HepG2 (cell line): ENCODE measurements around the gene TTLL4. TPM values are rescaled to one million over a fixed set of nuclear protein-coding genes. Genes with fewer than 3 reads are reported as not detected.

ENCODE experiments used
- ARNT2 ChIP-seq: sonication (generic); formaldehyde crosslinking; IDR thresholded peaks from 2 replicates; pipeline ENCODE4 v1.8.0; 2022; ENCODE audit warnings: mild to moderate bottlenecking, low read depth, missing genetic modification reagents, moderate library complexity
- JUNB ChIP-seq: sonication (generic); formaldehyde crosslinking; IDR thresholded peaks from 2 replicates; pipeline ENCODE4 v1.8.0; 2022; ENCODE audit warnings: missing genetic modification reagents, mild to moderate bottlenecking, borderline replicate concordance
- KAT8 ChIP-seq: IDR thresholded peaks from 2 replicates; pipeline ENCODE4 v1.6.1; 2016; ENCODE audit warnings: missing genetic modification reagents, missing compliant biosample characterization
- KDM5A ChIP-seq: fragments of 200-600 bp; sonication (generic); IDR thresholded peaks from 2 replicates; pipeline ENCODE4 v1.7.0; 2018; ENCODE audit warnings: antibody characterized with exemption, mild to moderate bottlenecking, low read length, borderline replicate concordance
- NFIB ChIP-seq: sonication (generic); formaldehyde crosslinking; IDR thresholded peaks from 2 replicates; pipeline ENCODE4 v1.9.0; 2021; ENCODE audit warnings: missing genetic modification reagents, mild to moderate bottlenecking, borderline replicate concordance
- NPAS2 ChIP-seq: sonication (generic); formaldehyde crosslinking; IDR thresholded peaks from 2 replicates; pipeline ENCODE4 v1.8.0; 2022; ENCODE audit warnings: mild to moderate bottlenecking, missing genetic modification reagents, borderline replicate concordance
- PHF20 ChIP-seq: sonication (generic); formaldehyde crosslinking; IDR thresholded peaks from 2 replicates; pipeline ENCODE4 v1.5.0; 2020; ENCODE audit warnings: mild to moderate bottlenecking, missing genetic modification reagents
- STAT5B ChIP-seq: sonication (generic); formaldehyde crosslinking; IDR thresholded peaks from 2 replicates; pipeline ENCODE4 v1.4.0; 2020; ENCODE audit warnings: missing genetic modification reagents
- U2AF2 ChIP-seq: fragments of 200-400 bp; formaldehyde crosslinking; IDR thresholded peaks from 2 replicates; pipeline ENCODE4 v1.6.1; 2017; ENCODE audit warnings: low read depth, mild to moderate bottlenecking, low read length
- ZMAT3 ChIP-seq: sonication (generic); formaldehyde crosslinking; conservative IDR thresholded peaks from 2 replicates; pipeline ENCODE4 v1.7.0; 2021; ENCODE audit warnings: missing genetic modification reagents
- ZMYM3 ChIP-seq: sonication (generic); formaldehyde crosslinking; IDR thresholded peaks from 2 replicates; pipeline ENCODE4 v1.5.1; 2020; ENCODE audit warnings: mild to moderate bottlenecking, missing genetic modification reagents
- ZNF431 ChIP-seq: sonication (generic); formaldehyde crosslinking; IDR thresholded peaks from 2 replicates; pipeline ENCODE4 v1.9.0; 2022; ENCODE audit warnings: missing genetic modification reagents, low read depth, mild to moderate bottlenecking, borderline replicate concordance
- ZNF678 ChIP-seq: sonication (generic); formaldehyde crosslinking; IDR thresholded peaks from 2 replicates; pipeline ENCODE4 v1.4.0; 2020; ENCODE audit warnings: mild to moderate bottlenecking, missing genetic modification reagents
- ZNF704 ChIP-seq: sonication (generic); formaldehyde crosslinking; IDR thresholded peaks from 2 replicates; pipeline ENCODE4 v1.8.1; 2023; ENCODE audit warnings: mild to moderate bottlenecking, inconsistent platforms, moderate library complexity, missing genetic modification reagents, borderline replicate concordance
- polyA plus RNA-seq, 8 experiments: library from polyadenylated mRNA; depleted of rRNA in 3 of 8; stranded (reverse) in 7 of 8; unstranded in 1 of 8; fragments of >200 nt; fragmentation: Illumina TruSeq in 4 of 8; extraction: Trizol in 4 of 8; gene quantifications; 2 replicates each; pipeline versions ENCODE4 v1.2.1 to v1.2.3, GENCODE V29; 2011 to 2016; ENCODE audit warnings: low read depth in 4 of 8, missing spikeins in 1 of 8, mixed read lengths in 1 of 8; ENCODE audit not compliant: insufficient read depth in 1 of 8
- total RNA-seq, 5 experiments: library from RNA; depleted of rRNA; stranded (reverse); fragments of >200 nt; fragmentation: Illumina TruSeq; extraction: Trizol; gene quantifications; 2 replicates each; pipeline ENCODE4 v1.2.3, GENCODE V29; 2016; ENCODE audit warnings: low read depth in 1 of 5
- TF ChIP-seq, protein P1 (sequence below): sonication (generic); formaldehyde crosslinking; IDR thresholded peaks from 2 replicates; pipeline ENCODE4 v1.5.0; 2020; ENCODE audit warnings: mild to moderate bottlenecking, missing genetic modification reagents, borderline replicate concordance
- TF ChIP-seq, protein P2 (sequence below): sonication (generic); formaldehyde crosslinking; IDR thresholded peaks from 2 replicates; pipeline ENCODE4 v1.9.0; 2021; ENCODE audit warnings: missing genetic modification reagents, borderline replicate concordance

The TTLL4 gene
- total and polyA plus RNA-seq, 2 of the 13 experiments (the other 11 are each of a cell fraction or from before 2014, with no cell fraction given) = 77.5 to 84.6 TPM

DNA sequence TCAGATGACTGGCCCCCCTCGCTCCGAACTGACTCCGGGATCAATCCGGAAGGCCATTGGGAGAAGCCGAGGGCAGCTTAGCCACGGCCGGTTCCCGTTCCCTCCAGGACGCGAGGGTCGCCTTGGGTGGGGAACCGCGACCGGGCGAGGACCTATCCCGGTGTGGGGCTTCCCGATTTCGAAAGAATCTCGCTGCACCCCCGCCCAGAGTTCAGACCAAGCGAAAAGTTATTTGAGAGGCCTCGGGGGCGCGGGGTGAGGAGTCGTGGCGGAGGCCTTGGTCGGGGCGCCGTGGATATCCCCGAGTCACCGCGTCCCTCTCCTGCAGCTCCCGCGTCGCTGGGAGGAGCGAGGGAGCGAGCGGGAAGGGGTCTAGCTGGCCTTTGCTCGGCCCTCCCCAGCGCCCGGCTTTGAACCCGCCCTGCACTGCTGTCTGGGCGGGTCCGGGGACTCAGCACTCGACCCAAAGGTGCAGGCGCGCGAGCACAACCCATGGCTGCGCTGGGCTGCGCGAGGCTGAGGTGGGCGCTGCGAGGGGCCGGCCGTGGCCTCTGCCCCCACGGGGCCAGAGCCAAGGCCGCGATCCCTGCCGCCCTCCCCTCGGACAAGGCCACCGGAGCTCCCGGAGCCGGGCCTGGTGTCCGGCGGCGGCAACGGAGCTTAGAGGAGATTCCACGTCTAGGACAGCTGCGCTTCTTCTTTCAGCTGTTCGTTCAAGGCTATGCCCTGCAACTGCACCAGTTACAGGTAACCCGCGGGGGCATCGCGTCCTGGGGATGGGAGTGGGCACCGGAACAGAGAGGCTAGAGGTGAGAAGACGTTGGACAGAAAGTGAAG, 71.3 kb downstream of the TTLL4 start, which contains the start of gene CYP27A1 (continued):
- TF ChIP-seq, protein P1, sequence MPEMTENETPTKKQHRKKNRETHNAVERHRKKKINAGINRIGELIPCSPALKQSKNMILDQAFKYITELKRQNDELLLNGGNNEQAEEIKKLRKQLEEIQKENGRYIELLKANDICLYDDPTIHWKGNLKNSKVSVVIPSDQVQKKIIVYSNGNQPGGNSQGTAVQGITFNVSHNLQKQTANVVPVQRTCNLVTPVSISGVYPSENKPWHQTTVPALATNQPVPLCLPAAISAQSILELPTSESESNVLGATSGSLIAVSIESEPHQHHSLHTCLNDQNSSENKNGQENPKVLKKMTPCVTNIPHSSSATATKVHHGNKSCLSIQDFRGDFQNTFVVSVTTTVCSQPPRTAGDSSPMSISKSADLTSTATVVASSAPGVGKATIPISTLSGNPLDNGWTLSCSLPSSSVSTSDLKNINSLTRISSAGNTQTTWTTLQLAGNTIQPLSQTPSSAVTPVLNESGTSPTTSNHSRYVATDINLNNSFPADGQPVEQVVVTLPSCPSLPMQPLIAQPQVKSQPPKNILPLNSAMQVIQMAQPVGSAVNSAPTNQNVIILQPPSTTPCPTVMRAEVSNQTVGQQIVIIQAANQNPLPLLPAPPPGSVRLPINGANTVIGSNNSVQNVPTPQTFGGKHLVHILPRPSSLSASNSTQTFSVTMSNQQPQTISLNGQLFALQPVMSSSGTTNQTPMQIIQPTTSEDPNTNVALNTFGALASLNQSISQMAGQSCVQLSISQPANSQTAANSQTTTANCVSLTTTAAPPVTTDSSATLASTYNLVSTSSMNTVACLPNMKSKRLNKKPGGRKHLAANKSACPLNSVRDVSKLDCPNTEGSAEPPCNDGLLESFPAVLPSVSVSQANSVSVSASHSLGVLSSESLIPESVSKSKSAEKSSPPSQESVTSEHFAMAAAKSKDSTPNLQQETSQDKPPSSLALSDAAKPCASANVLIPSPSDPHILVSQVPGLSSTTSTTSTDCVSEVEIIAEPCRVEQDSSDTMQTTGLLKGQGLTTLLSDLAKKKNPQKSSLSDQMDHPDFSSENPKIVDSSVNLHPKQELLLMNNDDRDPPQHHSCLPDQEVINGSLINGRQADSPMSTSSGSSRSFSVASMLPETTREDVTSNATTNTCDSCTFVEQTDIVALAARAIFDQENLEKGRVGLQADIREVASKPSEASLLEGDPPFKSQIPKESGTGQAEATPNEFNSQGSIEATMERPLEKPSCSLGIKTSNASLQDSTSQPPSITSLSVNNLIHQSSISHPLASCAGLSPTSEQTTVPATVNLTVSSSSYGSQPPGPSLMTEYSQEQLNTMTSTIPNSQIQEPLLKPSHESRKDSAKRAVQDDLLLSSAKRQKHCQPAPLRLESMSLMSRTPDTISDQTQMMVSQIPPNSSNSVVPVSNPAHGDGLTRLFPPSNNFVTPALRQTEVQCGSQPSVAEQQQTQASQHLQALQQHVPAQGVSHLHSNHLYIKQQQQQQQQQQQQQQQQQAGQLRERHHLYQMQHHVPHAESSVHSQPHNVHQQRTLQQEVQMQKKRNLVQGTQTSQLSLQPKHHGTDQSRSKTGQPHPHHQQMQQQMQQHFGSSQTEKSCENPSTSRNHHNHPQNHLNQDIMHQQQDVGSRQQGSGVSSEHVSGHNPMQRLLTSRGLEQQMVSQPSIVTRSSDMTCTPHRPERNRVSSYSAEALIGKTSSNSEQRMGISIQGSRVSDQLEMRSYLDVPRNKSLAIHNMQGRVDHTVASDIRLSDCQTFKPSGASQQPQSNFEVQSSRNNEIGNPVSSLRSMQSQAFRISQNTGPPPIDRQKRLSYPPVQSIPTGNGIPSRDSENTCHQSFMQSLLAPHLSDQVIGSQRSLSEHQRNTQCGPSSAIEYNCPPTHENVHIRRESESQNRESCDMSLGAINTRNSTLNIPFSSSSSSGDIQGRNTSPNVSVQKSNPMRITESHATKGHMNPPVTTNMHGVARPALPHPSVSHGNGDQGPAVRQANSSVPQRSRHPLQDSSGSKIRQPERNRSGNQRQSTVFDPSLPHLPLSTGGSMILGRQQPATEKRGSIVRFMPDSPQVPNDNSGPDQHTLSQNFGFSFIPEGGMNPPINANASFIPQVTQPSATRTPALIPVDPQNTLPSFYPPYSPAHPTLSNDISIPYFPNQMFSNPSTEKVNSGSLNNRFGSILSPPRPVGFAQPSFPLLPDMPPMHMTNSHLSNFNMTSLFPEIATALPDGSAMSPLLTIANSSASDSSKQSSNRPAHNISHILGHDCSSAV (CRISPR knock-in tag) = 0 out of 2 replicates have a peak, but pooled peaks have one; percentile 28
- TF ChIP-seq KDM5A (peak; percentile 65; the same call in 1 of the 2 replicates), ZNF678 (CRISPR knock-in tag) (0 out of 2 replicates have a peak, but pooled peaks have one; percentile 80), JUNB (CRISPR knock-in tag) (no peak), KAT8 (CRISPR knock-in tag) (peak; percentile 78; the same call in 1 of the 2 replicates), PHF20 (CRISPR knock-in tag) (peak; percentile 53; the same call in 1 of the 2 replicates), ARNT2 (CRISPR knock-in tag) (peak; percentile 92), NPAS2 (no peak), ZNF704 (CRISPR knock-in tag) (peak; percentile 99), STAT5B (peak; percentile 73; the same call in 1 of the 2 replicates), ZMAT3 (CRISPR knock-in tag) (peak; percentile 97; the same call in 1 of the 2 replicates), NFIB (CRISPR knock-in tag) (no peak), U2AF2 (no peak), ZNF431 (peak; percentile 83; the same call in 1 of the 2 replicates), ZMYM3 (CRISPR knock-in tag) (no peak)
- TF ChIP-seq, protein P2, sequence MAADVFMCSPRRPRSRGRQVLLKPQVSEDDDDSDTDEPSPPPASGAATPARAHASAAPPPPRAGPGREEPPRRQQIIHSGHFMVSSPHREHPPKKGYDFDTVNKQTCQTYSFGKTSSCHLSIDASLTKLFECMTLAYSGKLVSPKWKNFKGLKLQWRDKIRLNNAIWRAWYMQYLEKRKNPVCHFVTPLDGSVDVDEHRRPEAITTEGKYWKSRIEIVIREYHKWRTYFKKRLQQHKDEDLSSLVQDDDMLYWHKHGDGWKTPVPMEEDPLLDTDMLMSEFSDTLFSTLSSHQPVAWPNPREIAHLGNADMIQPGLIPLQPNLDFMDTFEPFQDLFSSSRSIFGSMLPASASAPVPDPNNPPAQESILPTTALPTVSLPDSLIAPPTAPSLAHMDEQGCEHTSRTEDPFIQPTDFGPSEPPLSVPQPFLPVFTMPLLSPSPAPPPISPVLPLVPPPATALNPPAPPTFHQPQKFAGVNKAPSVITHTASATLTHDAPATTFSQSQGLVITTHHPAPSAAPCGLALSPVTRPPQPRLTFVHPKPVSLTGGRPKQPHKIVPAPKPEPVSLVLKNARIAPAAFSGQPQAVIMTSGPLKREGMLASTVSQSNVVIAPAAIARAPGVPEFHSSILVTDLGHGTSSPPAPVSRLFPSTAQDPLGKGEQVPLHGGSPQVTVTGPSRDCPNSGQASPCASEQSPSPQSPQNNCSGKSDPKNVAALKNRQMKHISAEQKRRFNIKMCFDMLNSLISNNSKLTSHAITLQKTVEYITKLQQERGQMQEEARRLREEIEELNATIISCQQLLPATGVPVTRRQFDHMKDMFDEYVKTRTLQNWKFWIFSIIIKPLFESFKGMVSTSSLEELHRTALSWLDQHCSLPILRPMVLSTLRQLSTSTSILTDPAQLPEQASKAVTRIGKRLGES (CRISPR knock-in tag) = peak; percentile 74; the same call in 1 of the 2 replicates
